ENCODE measurements around the gene GUCY1A2. TPM values are rescaled to one million over a fixed set of nuclear protein-coding genes. Genes with fewer than 3 reads are reported as not detected.
A peak's percentile ranks its signal among the peaks of the same experiment; 100 is the strongest.
"Not testable (repeated sequence)": the region's sequence is repeated elsewhere in the genome, so short reads cannot be mapped to it uniquely, and the experiment has no call there.

Gene GUCY1A2, protein sequence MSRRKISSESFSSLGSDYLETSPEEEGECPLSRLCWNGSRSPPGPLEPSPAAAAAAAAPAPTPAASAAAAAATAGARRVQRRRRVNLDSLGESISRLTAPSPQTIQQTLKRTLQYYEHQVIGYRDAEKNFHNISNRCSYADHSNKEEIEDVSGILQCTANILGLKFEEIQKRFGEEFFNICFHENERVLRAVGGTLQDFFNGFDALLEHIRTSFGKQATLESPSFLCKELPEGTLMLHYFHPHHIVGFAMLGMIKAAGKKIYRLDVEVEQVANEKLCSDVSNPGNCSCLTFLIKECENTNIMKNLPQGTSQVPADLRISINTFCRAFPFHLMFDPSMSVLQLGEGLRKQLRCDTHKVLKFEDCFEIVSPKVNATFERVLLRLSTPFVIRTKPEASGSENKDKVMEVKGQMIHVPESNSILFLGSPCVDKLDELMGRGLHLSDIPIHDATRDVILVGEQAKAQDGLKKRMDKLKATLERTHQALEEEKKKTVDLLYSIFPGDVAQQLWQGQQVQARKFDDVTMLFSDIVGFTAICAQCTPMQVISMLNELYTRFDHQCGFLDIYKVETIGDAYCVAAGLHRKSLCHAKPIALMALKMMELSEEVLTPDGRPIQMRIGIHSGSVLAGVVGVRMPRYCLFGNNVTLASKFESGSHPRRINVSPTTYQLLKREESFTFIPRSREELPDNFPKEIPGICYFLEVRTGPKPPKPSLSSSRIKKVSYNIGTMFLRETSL
- total RNA-seq = 1 to 10 TPM in 2 of 4 donors, under 1 TPM in 2; 0.19 to 2.1 (median 0.86) TPM

DNA sequence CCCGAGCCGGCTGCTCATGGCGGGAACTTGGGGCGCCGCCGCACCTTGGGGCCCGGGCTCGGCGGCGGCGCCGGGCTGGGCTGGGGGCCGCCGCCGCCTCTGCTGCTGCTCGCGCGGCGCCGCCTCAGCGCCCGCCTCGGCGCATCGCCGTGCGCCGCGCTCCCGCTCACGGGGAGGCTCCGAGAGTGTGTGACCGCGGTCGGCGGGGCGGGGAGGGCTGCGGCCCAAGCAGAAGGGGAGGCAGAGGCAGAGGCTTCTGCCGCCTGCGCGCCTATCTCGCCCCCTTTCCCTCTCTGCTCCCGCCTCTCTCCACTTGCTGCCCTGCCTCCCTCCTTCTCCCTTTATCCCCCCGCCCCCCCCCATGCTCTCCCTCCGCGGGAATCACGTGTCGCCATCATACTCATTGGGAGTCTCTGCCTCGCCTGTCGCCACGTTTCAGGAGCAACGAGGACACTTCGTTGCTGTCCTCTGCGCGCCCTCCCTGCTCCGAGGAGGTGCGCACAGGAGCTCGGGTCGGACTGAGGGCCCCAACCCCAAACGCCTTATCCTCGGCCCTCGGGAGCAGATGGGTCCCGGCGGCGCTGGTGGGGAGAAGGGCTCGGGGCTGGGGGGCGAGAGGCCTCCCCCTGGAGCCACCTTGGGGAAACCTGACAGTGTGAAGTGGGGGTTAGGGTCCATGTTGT is at the start of gene GUCY1A2:
Gene GUCY1A2, minus strand, starts transcription at position 258 of the 683 bp plus-strand sequence. CDS start 421 bp downstream, outside the sequence.
- Histone ChIP-seq H3K4me1 (peaks cover 12 to 38% (median 12%) of the 10 kb centered on the region in 3 donors), H3K9me3 (no peaks in the 10 kb centered on the region), H3K4me3 (peak within 1 kb of the TSS; percentile 34 to 70 (median 47)), H3K36me3 (no peaks in the 10 kb centered on the region), H3K27ac (peak within 1 kb of the TSS in 3 of 4 donors; percentile 1 to 68 (median 65)), H3K27me3 (peaks cover 0 to 61% (median 5%) of the 10 kb centered on the region in 4 donors)
- intact Hi-C loops (cut with DNase I) = no loop called here
- TF ChIP-seq CTCF (IDR thresholded peaks at IDR 0.05) (no peak), POLR2A (IDR thresholded peaks at IDR 0.05) (no peak)
- DNase-seq = no peak
- WGBS, 2 donors = 0 to 1% methylated on average over 16 to 28 of the region's 67 CpGs

GRCh38 chr11:107054391-107054790 is 36.1 kb upstream of the GUCY1A2 start:
- peaks cover 0 to 23% (median 0%) of the 10 kb centered on the region in 3 donors for H3K9me3 ChIP-seq
- TF ChIP-seq POLR2A (IDR thresholded peaks at IDR 0.05) (no peak), CTCF (IDR thresholded peaks at IDR 0.05) (no peak)
- no peaks in the 10 kb centered on the region for H3K4me1 ChIP-seq
- no peak overlapping the region for H3K4me3 ChIP-seq
- DNase-seq = no peak
- intact Hi-C loops (cut with DNase I) = no loop called here
- WGBS, 2 donors = 56 to 60% methylated on average over 1 of the region's 1 CpG
- no peak overlapping the region for H3K27ac ChIP-seq
- no peaks in the 10 kb centered on the region for H3K27me3 ChIP-seq
- no peaks in the 10 kb centered on the region for H3K36me3 ChIP-seq

GRCh38 chr11:107051332-107051731 is 33.1 kb upstream of the GUCY1A2 start:
- H3K4me3 ChIP-seq; H3K4me1 ChIP-seq; H3K27ac ChIP-seq; intact Hi-C loops (cut with DNase I); H3K36me3 ChIP-seq; H3K27me3 ChIP-seq; DNase-seq: not testable (repeated sequence)
- peaks cover 0 to 23% (median 0%) of the 10 kb centered on the region in 3 donors for H3K9me3 ChIP-seq
- WGBS, 2 donors = 7 to 26% methylated on average over 1 to 4 of the region's 4 CpGs

GRCh38 chr11:107050899-107051298 is 32.6 kb upstream of the GUCY1A2 start:
- intact Hi-C loops (cut with DNase I); DNase-seq; H3K36me3 ChIP-seq; H3K27me3 ChIP-seq; H3K4me1 ChIP-seq; H3K4me3 ChIP-seq; H3K27ac ChIP-seq: not testable (repeated sequence)
- 78 to 81% methylated on average over 2 of the region's 2 CpGs for WGBS, 2 donors
- peaks cover 0 to 23% (median 0%) of the 10 kb centered on the region in 3 donors for H3K9me3 ChIP-seq

- peaks cover 0 to 23% (median 0%) of the 10 kb centered on the region in 3 donors for H3K9me3 ChIP-seq
- no peak for TF ChIP-seq CTCF (IDR thresholded peaks at IDR 0.05)
- no peak for TF ChIP-seq POLR2A (IDR thresholded peaks at IDR 0.05)
- intact Hi-C loops (cut with DNase I) = no loop called here
- no peak overlapping the region for H3K27ac ChIP-seq
- no peak for DNase-seq
- no peaks in the 10 kb centered on the region for H3K36me3 ChIP-seq
- no peaks in the 10 kb centered on the region for H3K4me1 ChIP-seq
- H3K4me3 ChIP-seq = no peak overlapping the region
- no peaks in the 10 kb centered on the region for H3K27me3 ChIP-seq
- WGBS, 2 donors = 57 to 64% methylated on average over 5 of the region's 5 CpGs
These were observed 31.8 kb upstream of the GUCY1A2 start for GRCh38 chr11:107050121-107050520.
